ENCODE data around the gene NKAIN1.

- TF ChIP-seq CTCF (conservative IDR thresholded peaks at IDR 0.05) (no peak), ZFX (IDR thresholded peaks at IDR 0.05) (no peak)
Observed at GRCh38 chr1:31170486-31170735, 69.3 kb downstream of the NKAIN1 start.

All from C4-2B (cell line).